Heart right ventricle (tissue), 16 donors: ENCODE measurements around the gene MRPS9. TPM values are rescaled to one million over a fixed set of nuclear protein-coding genes. Genes with fewer than 3 reads are reported as not detected.

Experiments
- ATAC-seq, 8 donors: fragments of 200-7000 bp; cut with Tn5 transposase; one replicate each; pipeline ENCODE4 v1.9.1; 2020; ENCODE audit warnings: mild to moderate bottlenecking in 8 of 8, moderate library complexity in 8 of 8, moderate number of reproducible peaks in 1 of 8
- DNase-seq, 2 donors: peaks; one replicate each; pipeline ENCODE4 v3.0.0-alpha.2; 2020
- H3K27ac ChIP-seq, 10 donors: fragments of 200-600 bp; sonication (generic) in 2 of 10; one replicate each; pipeline versions ENCODE4 v1.5.0 to v1.8.0; 2020 to 2022; ENCODE audit warnings: mild to moderate bottlenecking in 3 of 10
- H3K27me3 ChIP-seq, 7 donors: fragments of 200-600 bp; one replicate each; pipeline ENCODE4 v1.8.0; 2021 to 2022; ENCODE audit warnings: mild to moderate bottlenecking in 2 of 7
- H3K36me3 ChIP-seq, 9 donors: fragments of 200-600 bp; sonication (generic) in 1 of 9; one replicate each; pipeline versions ENCODE4 v1.5.0 to v1.8.0; 2020 to 2022; ENCODE audit warnings: mild to moderate bottlenecking in 2 of 9
- H3K4me1 ChIP-seq, 9 donors: fragments of 200-600 bp; sonication (generic) in 1 of 9; one replicate each; pipeline versions ENCODE4 v1.5.0 to v1.8.0; 2020 to 2022; ENCODE audit warnings: mild to moderate bottlenecking in 4 of 9
- H3K4me3 ChIP-seq, 10 donors: fragments of 200-600 bp; sonication (generic) in 2 of 10; one replicate each; pipeline versions ENCODE4 v1.5.0 to v1.8.0; 2020 to 2022; ENCODE audit warnings: mild to moderate bottlenecking in 7 of 10, moderate library complexity in 2 of 10
- H3K9me3 ChIP-seq, 11 donors: fragments of 200-600 bp in 10 of 11; sonication (generic) in 2 of 11; one replicate each; pipeline versions ENCODE4 v1.5.0 to v1.8.0; 2013 to 2022; ENCODE audit warnings: mild to moderate bottlenecking in 2 of 11, control low read depth in 1 of 11, moderate library complexity in 1 of 11
- CTCF ChIP-seq, 9 donors: fragments of 200-600 bp; sonication (generic) in 2 of 9; IDR thresholded peaks; one replicate each; pipeline versions ENCODE4 v1.5.0 to v1.8.0; 2021 to 2022; ENCODE audit warnings: antibody characterized with exemption in 9 of 9, mild to moderate bottlenecking in 5 of 9, moderate library complexity in 1 of 9
- WGBS, 2 donors: extraction: QIAGEN DNeasy Blood & Tissue Kit; methylation state at CpG; one replicate each; pipeline ENCODE4 v1.1.7; 2013; ENCODE audit warnings: inconsistent platforms in 1 of 2; 5-methylcytosine and 5-hydroxymethylcytosine counted together
- intact Hi-C, 10 donors: fragments of 100-400 bp; cut with DNase I; formaldehyde crosslinking; loops; one replicate each; pipeline versions ENCODE4 v1.11.1 to v1.14.2; 2022
- polyA plus RNA-seq, 2 donors: library from polyadenylated mRNA; stranded (reverse); fragments of 200-250 nt; gene quantifications; one replicate each; pipeline ENCODE4 v1.2.3, GENCODE V29; 2013
- total RNA-seq, 10 donors: library from RNA; stranded (reverse); fragmentation: NEBNext Ultra II Directional in 3 of 10; extraction: Animal tissue kit (Norgen Biotek cat#: 25700) in 3 of 10; gene quantifications; one replicate each; pipeline versions ENCODE4 v1.2.1 to v1.2.4, GENCODE V29; 2021 to 2023
- donor health status: Arrhythmogenic right ventricular cardiomyopathy.
- donor health status: ischemic (EF 13 %, LVEDD 7.1; RV severe dilation, severe dysfunction).
- donor health status: healthy with polysubstance abuse.
- donor health status: DM: no; HTN: yes; CAD: no.
- donor health status: DM: no; HTN: no; CAD: no.
- donor health status: ischemic (EF 25% LVEDD 6.9; RV normal size, moderate dysfunction).
- donor health status: ischemic (EF 25% LVEDD 5.7; RV mildly dilated, moderate dysfunction).
- donor health status: healthy.
- donor health status: DM: yes; HTN: yes; CAD: no.
- donor health status: Ischemic cardiomyopathy.
- donor health status: ischemic (EF 35%, LVEDD 5.7; RV mildly dilated, moderate dysfunction).
- donor health status: nonischemic (EF 11% LVEDD 7.7; RV severe dilation, severe dysfunction).
- donor health status: DM: yes; HTN: yes; CAD: no.
- donor health status: PGD.
- donor health status: ischemic (EF 29% LVEDD 5.4; RV normal size, mild dysfunction).
- donor health status: nonischemic (EF 23%, LVEDD 6.1; RV moderate dilation, normal function).

MRPS9 gene
- total and polyA plus RNA-seq, 12 donors: 43.5 to 89.6 (median 63.3) TPM

- TF ChIP-seq CTCF (IDR thresholded peaks at IDR 0.05): no peak
- intact Hi-C loops: loop anchor here in 1 of 10 donors (5.0 kb wide), 1 partner anchor 103 kb away; no protein-coding TSS in a partner anchor
- Histone ChIP-seq H3K27ac (no peak overlapping the region), H3K36me3 (no peaks in the 10 kb centered on the region), H3K4me1 (no peaks in the 10 kb centered on the region), H3K27me3 (peaks cover 0 to 41% (median 9%) of the 10 kb centered on the region in 7 donors), H3K4me3 (no peak overlapping the region), H3K9me3 (no peaks in the 10 kb centered on the region)
- no peak for ATAC-seq
- DNase-seq: no peak
- WGBS, 2 donors: 77 to 83% methylated on average over 5 of the region's 5 CpGs
Measured at GRCh38 chr2:105129722-105130232, 91.9 kb downstream of the MRPS9 start.

- no peaks in the 10 kb centered on the region for H3K36me3 ChIP-seq
- intact Hi-C loops: no loop called here
- H3K4me1 ChIP-seq: no peaks in the 10 kb centered on the region
- no peak overlapping the region for H3K27ac ChIP-seq
- DNase-seq (no peak), ATAC-seq (no peak)
- H3K4me3 ChIP-seq: no peak overlapping the region
- no peaks in the 10 kb centered on the region for H3K9me3 ChIP-seq
- TF ChIP-seq CTCF (IDR thresholded peaks at IDR 0.05): no peak
- H3K27me3 ChIP-seq: peaks cover 0 to 35% (median 9%) of the 10 kb centered on the region in 7 donors
Measured at GRCh38 chr2:105130546-105130945, 92.7 kb downstream of the MRPS9 start.

GRCh38 chr2:105134081-105134480 lies 96.2 kb downstream of the MRPS9 start:
- ATAC-seq (no peak), DNase-seq (no peak)
- H3K4me3 ChIP-seq: no peak overlapping the region
- no peaks in the 10 kb centered on the region for H3K36me3 ChIP-seq
- no peak overlapping the region for H3K27ac ChIP-seq
- WGBS, 2 donors: 62 to 69% methylated on average over 3 of the region's 3 CpGs
- no peaks in the 10 kb centered on the region for H3K4me1 ChIP-seq
- H3K27me3 ChIP-seq: peaks cover 0 to 16% (median 0%) of the 10 kb centered on the region in 7 donors
- intact Hi-C loops: no loop called here
- H3K9me3 ChIP-seq: no peaks in the 10 kb centered on the region
- TF ChIP-seq CTCF (IDR thresholded peaks at IDR 0.05): no peak

- H3K9me3 ChIP-seq: no peaks in the 10 kb centered on the region
- ATAC-seq: no peak
- no peak for TF ChIP-seq CTCF (IDR thresholded peaks at IDR 0.05)
- H3K27me3 ChIP-seq: peaks cover 0 to 16% (median 5%) of the 10 kb centered on the region in 7 donors
- intact Hi-C loops: no loop called here
- no peak overlapping the region for H3K4me3 ChIP-seq
- no peak overlapping the region for H3K27ac ChIP-seq
- DNase-seq: no peak
- no peaks in the 10 kb centered on the region for H3K36me3 ChIP-seq
- 80% methylated on average over 6 of the region's 6 CpGs for WGBS, 2 donors
- no peaks in the 10 kb centered on the region for H3K4me1 ChIP-seq
Measured at GRCh38 chr2:105135436-105135835, 97.6 kb downstream of the MRPS9 start.
